GM19468 (cell line): ENCODE results near the gene BIRC5.
A peak's percentile ranks its signal among the peaks of the same experiment; 100 is the strongest.

Experiments
- ATAC-seq: cut with Tn5 transposase; IDR thresholded peaks from one replicate; pipeline ENCODE4 v1.9.1; 2021; ENCODE audit warnings: mild to moderate bottlenecking, moderate library complexity, moderate number of reproducible peaks; ENCODE audit not compliant: unreplicated experiment; ENCODE audit errors: extremely low read depth

The BIRC5 gene

GRCh38 chr17:78182504-78182903 lies 31.5 kb upstream of the BIRC5 start:
- ATAC-seq, result no peak

- no peak for ATAC-seq
These were observed 30.1 kb upstream of the BIRC5 start for GRCh38 chr17:78183916-78184315.

DNA sequence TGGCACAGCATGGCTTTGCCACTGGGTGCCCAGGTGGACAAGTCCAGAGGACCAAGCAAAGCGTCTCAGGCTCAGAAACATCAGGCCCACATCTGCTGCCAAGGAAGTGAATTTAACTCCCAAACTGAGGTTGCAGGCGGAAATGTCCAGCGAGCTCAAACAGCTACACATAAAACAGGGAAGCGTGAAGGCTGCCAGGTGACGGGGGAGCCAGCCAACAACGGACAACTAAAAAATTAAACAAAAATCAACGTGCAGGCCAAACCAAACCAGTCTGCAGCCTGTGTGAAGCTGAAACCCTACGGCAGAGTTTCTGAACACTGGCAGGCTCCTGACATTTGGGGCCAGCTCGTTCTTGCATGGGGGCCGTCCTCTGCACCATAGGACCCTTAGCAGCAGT lies 29.7 kb upstream of the BIRC5 start:
- no peak for ATAC-seq

DNA sequence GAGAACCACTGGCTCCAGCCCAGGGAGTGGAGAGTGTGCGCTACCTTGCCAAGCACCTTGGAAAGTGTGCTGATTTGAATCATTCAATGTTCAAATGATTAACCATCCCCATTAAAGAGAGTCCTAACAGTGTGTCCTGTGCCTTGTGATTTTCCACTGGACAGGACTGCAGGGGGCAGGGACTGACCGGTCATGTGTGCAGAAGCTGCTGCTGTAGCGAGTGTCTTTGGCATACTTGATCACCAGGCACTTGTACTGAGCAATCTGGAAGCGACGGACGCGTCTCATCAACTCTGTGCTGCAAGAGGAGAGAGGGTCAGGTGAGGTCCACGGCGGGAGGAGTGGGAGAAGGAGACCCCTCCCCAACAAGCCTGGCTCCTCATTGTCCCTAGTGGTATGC lies 29.2 kb upstream of the BIRC5 start:
- ATAC-seq, result no peak

- ATAC-seq, result no peak
These were observed 27.9 kb upstream of the BIRC5 start for GRCh38 chr17:78185981-78186691.

- ATAC-seq, result peak; percentile 85
These were observed 27.1 kb upstream of the BIRC5 start, which contains the start of the genes AFMID and TK1 for GRCh38 chr17:78186692-78187595. AFMID (plus strand) TSS chr17:78187362; CDS start chr17:78187371, 9 bp downstream. TK1 (minus strand) TSS chr17:78187052; CDS start chr17:78186994, 58 bp downstream.

- no peak for ATAC-seq
These were observed 17.3 kb upstream of the BIRC5 start for GRCh38 chr17:78196716-78197115.

DNA sequence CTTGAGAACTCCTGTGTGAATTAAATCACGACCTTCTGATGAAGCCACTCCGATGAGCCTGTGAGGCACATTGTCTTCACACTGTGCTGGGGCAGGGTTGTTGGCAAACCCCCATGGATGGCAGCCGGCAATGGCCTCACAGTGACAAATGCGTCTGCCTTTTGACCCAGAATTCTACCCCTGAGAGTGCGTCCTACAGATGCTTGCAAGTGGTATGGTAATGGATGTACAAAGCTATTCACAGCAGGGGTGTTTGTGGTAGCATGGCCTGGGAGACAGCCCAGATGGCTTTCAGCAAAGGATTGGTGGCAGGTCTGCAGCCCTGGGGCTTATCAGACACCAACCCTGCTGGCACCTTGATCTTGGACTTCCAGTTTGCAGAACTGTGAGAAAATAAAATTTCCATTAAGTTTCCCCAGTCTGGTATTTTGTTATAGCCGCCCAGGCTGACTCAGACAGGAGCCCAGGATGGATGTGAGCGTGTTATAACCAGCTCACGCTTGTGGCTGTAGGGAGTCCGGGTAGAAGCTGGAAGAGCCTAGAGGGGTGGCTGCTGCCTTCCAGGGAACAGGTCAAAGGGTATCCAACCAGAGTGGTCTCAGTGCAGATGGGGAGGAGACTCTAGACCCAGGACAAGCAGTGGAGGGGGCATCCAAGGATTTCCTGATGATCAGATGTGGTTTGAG lies 16.8 kb upstream of the BIRC5 start:
- ATAC-seq, result no peak

DNA sequence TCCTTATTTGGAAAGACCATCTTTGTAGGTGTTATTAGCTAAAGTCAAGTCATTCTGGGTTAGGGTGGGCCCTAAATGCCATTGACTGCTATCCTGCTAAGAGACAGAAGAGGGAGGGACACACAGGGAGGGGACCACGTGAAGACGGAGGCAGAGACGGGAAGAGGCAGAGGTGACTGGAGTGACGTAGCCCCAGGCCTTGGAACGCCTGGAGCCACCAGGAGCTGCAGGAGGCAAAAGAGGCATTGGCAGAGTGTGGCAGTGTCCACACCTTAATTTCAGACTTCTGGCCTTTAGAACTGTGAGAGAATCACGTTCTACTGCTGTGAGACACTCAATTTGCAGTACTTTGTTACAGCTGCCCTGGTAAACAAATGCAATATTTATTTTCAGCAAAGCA lies 13.6 kb upstream of the BIRC5 start:
- no peak for ATAC-seq

GRCh38 chr17:78202666-78203065 lies 11.4 kb upstream of the BIRC5 start:
- ATAC-seq, result no peak

DNA sequence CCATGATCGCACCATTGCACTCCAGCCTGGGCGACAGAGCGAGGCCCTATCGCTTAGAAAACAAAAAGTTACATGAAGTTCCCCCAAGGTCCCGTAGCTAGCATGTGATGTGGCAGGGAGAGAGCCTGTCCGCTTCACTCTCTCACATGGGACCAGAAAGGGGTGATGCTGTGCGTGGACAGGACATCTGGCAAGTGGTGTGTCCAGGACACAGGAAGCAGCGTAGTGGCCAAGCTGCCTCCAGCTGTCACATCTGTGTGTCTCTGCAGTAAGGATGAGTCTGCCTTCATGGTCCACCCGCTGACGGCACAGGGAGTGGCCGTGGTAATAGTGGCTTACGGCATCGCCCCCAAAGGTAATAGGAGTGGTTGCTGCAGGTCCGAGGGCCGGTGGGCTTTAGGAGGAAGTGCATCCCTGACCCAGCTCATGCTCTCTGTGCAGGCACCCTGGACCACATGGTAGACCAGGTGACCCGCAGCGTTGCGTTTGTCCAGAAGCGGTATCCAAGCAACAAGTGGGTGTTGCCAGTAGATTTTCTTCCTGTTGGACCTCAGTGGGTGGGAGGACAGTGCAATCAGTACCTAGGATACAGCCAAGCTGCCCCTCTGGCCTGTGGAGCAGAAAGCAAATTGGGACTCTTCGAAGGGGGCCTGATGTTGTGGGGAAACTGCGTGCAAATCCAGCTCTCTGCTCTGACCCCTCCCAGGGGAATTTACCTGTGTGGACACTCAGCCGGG lies 9.5 kb upstream of the BIRC5 start:
- ATAC-seq, result no peak

DNA sequence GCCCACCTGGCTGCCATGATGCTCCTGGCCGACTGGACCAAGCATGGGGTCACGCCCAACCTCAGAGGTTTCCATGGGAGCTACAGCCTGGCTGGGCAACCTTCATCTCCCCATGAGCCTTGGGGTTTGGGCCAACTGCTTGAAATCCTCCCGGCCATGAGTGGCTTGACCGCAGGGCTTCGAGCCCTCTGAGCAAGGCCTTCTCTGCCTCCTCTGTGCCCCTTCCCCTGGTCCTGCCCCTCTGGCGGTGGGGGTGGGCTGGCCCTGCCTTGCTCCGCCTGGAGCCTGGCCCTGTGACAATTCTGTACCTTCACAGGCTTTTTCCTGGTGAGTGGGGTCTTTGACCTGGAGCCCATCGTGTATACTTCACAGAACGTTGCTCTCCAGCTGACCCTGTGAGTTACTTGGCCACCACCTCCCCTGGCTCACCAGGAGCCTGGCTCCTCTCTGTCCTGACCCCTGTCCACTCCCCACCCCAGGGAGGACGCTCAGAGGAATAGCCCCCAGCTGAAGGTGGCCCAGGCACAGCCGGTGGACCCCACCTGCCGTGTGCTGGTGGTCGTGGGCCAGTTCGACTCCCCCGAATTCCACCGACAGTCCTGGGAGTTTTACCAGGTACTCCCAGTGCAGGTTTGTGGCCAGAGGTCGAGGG lies 8.8 kb upstream of the BIRC5 start:
- ATAC-seq, result no peak

- ATAC-seq, result no peak
These were observed 7.8 kb upstream of the BIRC5 start for GRCh38 chr17:78206298-78206697.

DNA sequence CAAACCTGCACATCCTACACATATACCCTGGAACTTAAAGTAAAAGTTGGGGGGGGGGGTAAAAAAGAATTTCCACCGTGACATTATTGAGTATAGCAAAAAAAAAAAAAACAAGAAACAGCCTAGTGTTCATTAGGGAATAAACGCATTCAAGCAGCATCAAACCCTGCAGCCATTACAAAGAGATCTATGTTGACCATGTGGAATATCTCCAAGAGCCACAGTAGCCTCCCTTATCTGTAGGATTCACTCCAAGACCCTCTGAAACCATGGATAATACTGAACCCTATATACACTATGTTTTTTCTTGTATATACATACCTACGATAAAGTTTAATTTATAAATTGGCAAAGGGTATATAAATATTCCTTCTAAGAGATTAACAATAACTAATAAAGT lies 5.6 kb upstream of the BIRC5 start:
- ATAC-seq, result no peak

- ATAC-seq, result no peak
These were observed 3.9 kb upstream of the BIRC5 start for GRCh38 chr17:78210111-78210510.

- no peak for ATAC-seq
These were observed 3.0 kb upstream of the BIRC5 start for GRCh38 chr17:78211032-78211431.

GRCh38 chr17:78214706-78215061 lies 631 bp downstream of the BIRC5 start:
- no peak for ATAC-seq

- ATAC-seq, result no peak
These were observed 5.5 kb downstream of the BIRC5 start for GRCh38 chr17:78219396-78220150.

GRCh38 chr17:78223061-78223460 lies 9.0 kb downstream of the BIRC5 start:
- no peak for ATAC-seq
